GM12865 (cell line): ENCODE results near the gene SP6.

Experiments
- DNase-seq: peaks from one replicate; pipeline ENCODE4 v3.0.0; 2010; ENCODE audit warnings: low read depth
- H3K4me3 ChIP-seq: 2 replicates; pipeline ENCODE4 v1.5.1; 2011; ENCODE audit warnings: mild to moderate bottlenecking, low read depth, low read length, control low read depth
- CTCF ChIP-seq: IDR thresholded peaks from 2 replicates; pipeline ENCODE4 v1.5.1; 2011; ENCODE audit warnings: low read length, control low read depth, low read depth, inconsistent platforms; ENCODE audit not compliant: insufficient read depth; ENCODE audit errors: missing control alignments

Gene SP6

GRCh38 chr17:47878203-47879027 lies 27.5 kb upstream of the SP6 start:
- no peak for DNase-seq
- no peak overlapping the region for H3K4me3 ChIP-seq
- TF ChIP-seq CTCF, result no peak

- no peak overlapping the region for H3K4me3 ChIP-seq
- TF ChIP-seq CTCF, result no peak
- no peak for DNase-seq
Measured at GRCh38 chr17:47877368-47878034, 26.5 kb upstream of the SP6 start.

- DNase-seq, result no peak
- no peak for TF ChIP-seq CTCF
- H3K4me3 ChIP-seq, result no peak overlapping the region
Measured at GRCh38 chr17:47875011-47875985, 24.3 kb upstream of the SP6 start.

GRCh38 chr17:47873200-47874090 lies 22.5 kb upstream of the SP6 start:
- no peak for DNase-seq
- TF ChIP-seq CTCF, result no peak
- H3K4me3 ChIP-seq, result no peak overlapping the region

- DNase-seq, result no peak
- no peak for TF ChIP-seq CTCF
- no peak overlapping the region for H3K4me3 ChIP-seq
Measured at GRCh38 chr17:47872651-47873161, 21.7 kb upstream of the SP6 start.
